Measurements from ENCODE around the gene SH3PXD2A.

Gene SH3PXD2A

DNA sequence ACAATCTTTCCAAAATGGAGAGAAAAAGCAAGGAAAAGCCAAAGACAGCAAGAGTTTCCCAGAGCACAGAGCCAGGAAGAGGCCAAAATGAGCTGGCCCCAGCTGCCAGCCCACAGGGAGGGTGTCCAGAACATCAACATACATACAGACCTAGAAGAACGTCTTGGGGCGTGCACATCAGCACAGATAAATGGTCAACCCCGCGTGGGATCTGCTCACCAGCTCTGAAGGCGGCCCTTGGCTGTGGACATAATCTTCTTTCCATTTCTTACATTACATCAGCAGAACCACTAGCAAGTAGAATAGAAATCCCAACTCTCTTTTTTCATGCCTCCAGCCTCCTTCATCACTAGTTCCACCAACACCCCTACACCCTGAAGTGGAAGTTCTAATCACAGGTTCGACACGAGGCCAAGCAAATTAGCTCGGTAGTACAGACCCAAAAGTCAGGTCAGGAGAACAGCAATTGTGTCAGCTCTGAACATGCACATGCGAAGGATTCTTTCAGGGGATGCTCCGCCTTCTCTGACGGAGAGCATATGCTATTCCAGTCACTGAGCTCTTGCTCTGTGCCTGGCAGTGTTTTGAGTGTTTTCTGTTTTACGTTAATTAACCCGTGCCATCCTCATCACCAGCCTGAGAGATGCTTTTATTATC lies 16.4 kb downstream of the SH3PXD2A start:
- Histone ChIP-seq H3K9me3 (ENCODE audit: control insufficient read depth, low read length) (no peaks in the 10 kb centered on the region), H3K4me1 (ENCODE audit: control insufficient read depth, insufficient read depth, low read length) (peaks cover 24% of the 10 kb centered on the region), H3K36me3 (ENCODE audit: control insufficient read depth, insufficient read depth, low read length, severe bottlenecking) (no peaks in the 10 kb centered on the region), H3K9ac (ENCODE audit: low read length) (no peak overlapping the region), H3K4me3 (ENCODE audit: low read length) (no peak overlapping the region), H3K27me3 (replicated peaks; ENCODE audit: control insufficient read depth, insufficient read depth, low read length) (no peaks in the 10 kb centered on the region)
- DNase-seq (ENCODE audit: low read depth), result no peak

DNA sequence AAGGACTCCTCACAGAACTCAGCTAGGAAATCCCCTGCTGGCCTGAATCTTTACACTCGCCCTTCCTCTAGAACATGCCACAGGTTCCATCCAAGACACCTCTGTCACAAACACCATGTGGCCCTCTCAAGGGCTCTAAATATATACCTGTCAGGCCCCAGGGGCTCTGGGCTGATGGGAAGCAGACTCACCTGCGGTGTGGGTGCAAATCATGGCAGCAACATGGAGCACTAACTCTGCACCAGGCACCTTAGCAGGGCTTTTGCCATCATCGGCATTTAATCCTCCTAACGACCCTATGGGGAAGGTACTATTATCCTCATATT lies 17.3 kb downstream of the SH3PXD2A start:
- no peak overlapping the region for H3K4me3 ChIP-seq (ENCODE audit: low read length)
- H3K27me3 ChIP-seq (replicated peaks; ENCODE audit: control insufficient read depth, insufficient read depth, low read length), result no peaks in the 10 kb centered on the region
- H3K9ac ChIP-seq (ENCODE audit: low read length), result no peak overlapping the region
- peaks cover 24% of the 10 kb centered on the region for H3K4me1 ChIP-seq (ENCODE audit: control insufficient read depth, insufficient read depth, low read length)
- DNase-seq (ENCODE audit: low read depth), result no peak
- no peaks in the 10 kb centered on the region for H3K9me3 ChIP-seq (ENCODE audit: control insufficient read depth, low read length)
- no peaks in the 10 kb centered on the region for H3K36me3 ChIP-seq (ENCODE audit: control insufficient read depth, insufficient read depth, low read length, severe bottlenecking)

DNA sequence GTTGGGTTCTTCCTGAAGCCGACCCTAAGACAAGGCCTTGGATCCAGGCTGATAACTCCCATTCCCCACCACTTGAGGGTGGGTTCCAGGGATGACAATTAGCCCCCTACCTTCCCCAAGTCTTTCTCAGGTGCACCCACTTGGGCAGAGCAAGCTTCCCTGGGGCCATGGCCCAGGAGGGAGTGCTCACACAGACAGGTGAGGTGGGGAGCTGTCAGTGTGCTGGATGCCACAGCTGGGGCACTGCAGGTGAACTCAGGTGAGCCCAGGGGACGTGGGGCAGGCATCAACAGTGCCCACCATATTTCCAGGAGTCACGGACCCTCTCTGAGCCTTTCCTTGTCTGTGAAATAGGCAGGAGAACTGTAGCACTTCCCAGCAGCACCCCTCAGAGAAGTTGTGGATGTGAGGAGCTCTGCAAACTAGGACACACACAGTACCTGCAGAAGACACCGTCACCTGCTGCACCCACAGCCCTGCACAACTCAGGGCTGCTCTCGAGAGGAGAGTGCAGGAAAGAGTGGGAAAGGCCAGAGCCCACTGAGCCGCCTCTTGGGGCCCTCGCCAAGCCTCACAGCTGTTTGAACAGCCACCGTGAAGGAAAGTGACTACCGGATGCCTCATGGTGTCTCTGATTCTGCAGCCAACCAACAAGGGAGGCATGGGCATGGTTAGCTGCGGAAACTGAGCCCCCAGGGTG lies 17.9 kb downstream of the SH3PXD2A start:
- H3K4me1 ChIP-seq (ENCODE audit: control insufficient read depth, insufficient read depth, low read length), result peaks cover 24% of the 10 kb centered on the region
- H3K9ac ChIP-seq (ENCODE audit: low read length), result no peak overlapping the region
- H3K27me3 ChIP-seq (replicated peaks; ENCODE audit: control insufficient read depth, insufficient read depth, low read length), result no peaks in the 10 kb centered on the region
- DNase-seq (ENCODE audit: low read depth), result no peak
- no peak overlapping the region for H3K4me3 ChIP-seq (ENCODE audit: low read length)
- H3K36me3 ChIP-seq (ENCODE audit: control insufficient read depth, insufficient read depth, low read length, severe bottlenecking), result no peaks in the 10 kb centered on the region
- peaks cover 3% of the 10 kb centered on the region for H3K9me3 ChIP-seq (ENCODE audit: control insufficient read depth, low read length)

DNA sequence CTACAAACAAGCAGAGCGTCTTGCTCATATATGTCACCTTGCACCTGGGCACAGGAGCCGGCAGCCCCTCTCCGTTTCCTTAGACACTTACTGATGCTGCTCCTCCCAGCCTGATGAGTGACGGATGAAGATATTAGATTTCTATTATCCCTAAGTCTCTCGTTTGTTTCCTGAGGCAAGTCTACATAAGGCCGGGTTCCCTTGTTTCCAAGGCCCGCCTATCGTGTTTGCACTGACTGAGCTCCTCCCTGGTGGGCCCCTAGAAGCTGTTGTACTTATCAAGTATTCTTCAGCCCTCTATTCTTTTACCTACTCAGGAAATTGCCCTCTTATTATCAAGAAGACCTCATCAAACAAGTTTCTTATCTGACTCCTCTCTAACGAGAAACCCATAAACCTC lies 18.5 kb downstream of the SH3PXD2A start:
- Histone ChIP-seq H3K9ac (ENCODE audit: low read length) (no peak overlapping the region), H3K36me3 (ENCODE audit: control insufficient read depth, insufficient read depth, low read length, severe bottlenecking) (no peaks in the 10 kb centered on the region), H3K4me3 (ENCODE audit: low read length) (no peak overlapping the region), H3K27me3 (replicated peaks; ENCODE audit: control insufficient read depth, insufficient read depth, low read length) (no peaks in the 10 kb centered on the region), H3K4me1 (ENCODE audit: control insufficient read depth, insufficient read depth, low read length) (peaks cover 24% of the 10 kb centered on the region), H3K9me3 (ENCODE audit: control insufficient read depth, low read length) (peaks cover 3% of the 10 kb centered on the region)
- DNase-seq (ENCODE audit: low read depth), result no peak

DNA sequence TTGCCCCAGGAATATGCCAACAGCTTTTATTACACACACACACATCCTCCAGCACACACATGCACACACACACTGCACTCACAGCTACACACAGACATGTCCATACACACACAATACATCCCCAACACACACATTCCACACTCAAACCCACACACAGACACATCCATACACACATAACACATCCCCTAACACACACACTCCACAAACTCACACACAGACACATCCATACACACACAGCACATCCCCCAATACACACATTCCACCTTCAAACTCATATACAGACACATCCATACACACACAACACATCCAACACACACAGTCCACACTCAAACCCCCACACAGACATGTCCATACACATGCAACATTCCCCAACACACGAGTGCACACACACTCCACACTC lies 19.1 kb downstream of the SH3PXD2A start:
- peaks cover 24% of the 10 kb centered on the region for H3K4me1 ChIP-seq (ENCODE audit: control insufficient read depth, insufficient read depth, low read length)
- no peak for DNase-seq (ENCODE audit: low read depth)
- H3K36me3 ChIP-seq (ENCODE audit: control insufficient read depth, insufficient read depth, low read length, severe bottlenecking), result no peaks in the 10 kb centered on the region
- no peaks in the 10 kb centered on the region for H3K27me3 ChIP-seq (replicated peaks; ENCODE audit: control insufficient read depth, insufficient read depth, low read length)
- H3K9me3 ChIP-seq (ENCODE audit: control insufficient read depth, low read length), result peaks cover 3% of the 10 kb centered on the region
- no peak overlapping the region for H3K4me3 ChIP-seq (ENCODE audit: low read length)
- no peak overlapping the region for H3K9ac ChIP-seq (ENCODE audit: low read length)

DNA sequence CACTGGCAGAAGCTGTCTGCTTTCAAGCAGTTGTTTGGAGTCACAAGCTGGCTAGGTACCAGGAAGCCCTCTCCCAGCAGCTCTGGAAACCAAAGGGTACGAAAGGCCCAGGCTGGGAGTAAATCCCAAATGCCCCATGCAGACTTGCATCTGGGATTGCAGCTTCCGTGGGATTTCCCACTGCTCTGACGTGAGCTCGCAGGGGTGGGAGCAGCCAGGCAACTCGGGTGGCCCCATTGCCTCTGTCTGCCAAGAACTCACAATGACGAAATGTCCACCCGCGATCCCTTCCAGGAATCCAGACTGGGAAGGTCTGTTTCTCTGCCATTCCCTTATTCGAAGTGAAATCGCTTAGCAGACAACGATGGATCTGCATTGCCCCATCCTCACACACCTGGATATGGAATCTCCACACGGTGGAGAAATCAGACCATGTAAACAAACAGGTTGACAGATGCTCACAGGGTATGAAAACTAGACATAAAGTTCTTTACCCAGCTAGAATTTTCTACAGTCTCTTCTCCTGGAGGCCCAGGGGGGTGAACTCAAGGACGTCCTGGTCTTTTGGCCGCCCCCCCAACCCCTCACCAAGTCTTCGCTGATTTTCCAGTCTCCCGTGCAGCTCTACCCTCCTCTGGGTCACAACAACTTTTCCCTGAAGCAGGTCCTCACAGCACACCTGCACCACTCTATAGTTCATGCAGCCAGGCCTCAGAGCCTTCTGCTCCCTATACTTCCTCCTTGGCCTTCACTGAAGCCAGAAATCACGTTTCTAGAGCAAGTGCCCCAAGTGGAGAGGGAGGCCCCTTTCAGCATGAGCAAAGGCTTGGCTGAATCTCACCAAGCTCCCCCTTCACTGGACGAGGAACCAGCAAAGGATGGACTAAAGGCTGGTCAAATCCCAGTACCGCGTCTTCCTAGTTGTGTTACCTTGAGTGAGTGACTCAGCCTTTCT lies 20.0 kb downstream of the SH3PXD2A start:
- no peaks in the 10 kb centered on the region for H3K36me3 ChIP-seq (ENCODE audit: control insufficient read depth, insufficient read depth, low read length, severe bottlenecking)
- H3K4me3 ChIP-seq (ENCODE audit: low read length), result no peak overlapping the region
- H3K27me3 ChIP-seq (replicated peaks; ENCODE audit: control insufficient read depth, insufficient read depth, low read length), result no peaks in the 10 kb centered on the region
- DNase-seq (ENCODE audit: low read depth), result peak; percentile 54
- peaks cover 3% of the 10 kb centered on the region for H3K9me3 ChIP-seq (ENCODE audit: control insufficient read depth, low read length)
- H3K9ac ChIP-seq (ENCODE audit: low read length), result no peak overlapping the region
- peaks cover 24% of the 10 kb centered on the region for H3K4me1 ChIP-seq (ENCODE audit: control insufficient read depth, insufficient read depth, low read length)

DNA sequence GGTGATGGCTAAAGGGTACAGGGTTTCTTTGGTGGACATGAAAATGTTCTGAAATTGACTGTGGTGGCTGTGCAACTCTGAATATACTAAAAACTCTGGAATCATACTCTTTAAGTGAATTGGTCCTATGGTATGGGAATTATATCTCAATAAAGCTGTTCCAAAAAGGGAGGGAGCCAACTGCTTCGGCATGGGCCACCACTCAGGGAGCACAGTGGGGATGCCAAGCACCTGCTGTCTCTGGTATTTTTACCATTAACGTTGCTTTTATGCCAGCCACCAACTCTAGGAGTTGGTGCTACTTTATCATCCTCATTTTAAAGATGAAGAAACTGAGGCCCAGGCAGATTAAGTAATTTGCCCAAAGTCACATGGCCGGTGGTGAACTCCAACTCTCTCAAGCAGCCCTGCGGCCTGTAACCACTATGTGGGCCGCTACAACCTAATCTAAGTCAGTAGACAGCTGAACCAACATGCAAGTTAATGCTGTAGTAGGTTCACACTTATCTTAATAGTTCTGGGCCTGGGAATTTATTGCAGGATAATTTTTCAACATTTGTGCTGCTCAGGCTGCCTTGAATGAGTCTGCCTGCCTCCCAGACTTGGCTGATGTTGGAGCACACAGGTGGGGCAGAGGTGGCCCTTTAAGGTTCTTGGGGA lies 20.8 kb downstream of the SH3PXD2A start:
- no peak for DNase-seq (ENCODE audit: low read depth)
- no peaks in the 10 kb centered on the region for H3K27me3 ChIP-seq (replicated peaks; ENCODE audit: control insufficient read depth, insufficient read depth, low read length)
- H3K9ac ChIP-seq (ENCODE audit: low read length), result no peak overlapping the region
- peaks cover 24% of the 10 kb centered on the region for H3K4me1 ChIP-seq (ENCODE audit: control insufficient read depth, insufficient read depth, low read length)
- H3K4me3 ChIP-seq (ENCODE audit: low read length), result no peak overlapping the region
- H3K9me3 ChIP-seq (ENCODE audit: control insufficient read depth, low read length), result peaks cover 3% of the 10 kb centered on the region
- H3K36me3 ChIP-seq (ENCODE audit: control insufficient read depth, insufficient read depth, low read length, severe bottlenecking), result no peaks in the 10 kb centered on the region

DNA sequence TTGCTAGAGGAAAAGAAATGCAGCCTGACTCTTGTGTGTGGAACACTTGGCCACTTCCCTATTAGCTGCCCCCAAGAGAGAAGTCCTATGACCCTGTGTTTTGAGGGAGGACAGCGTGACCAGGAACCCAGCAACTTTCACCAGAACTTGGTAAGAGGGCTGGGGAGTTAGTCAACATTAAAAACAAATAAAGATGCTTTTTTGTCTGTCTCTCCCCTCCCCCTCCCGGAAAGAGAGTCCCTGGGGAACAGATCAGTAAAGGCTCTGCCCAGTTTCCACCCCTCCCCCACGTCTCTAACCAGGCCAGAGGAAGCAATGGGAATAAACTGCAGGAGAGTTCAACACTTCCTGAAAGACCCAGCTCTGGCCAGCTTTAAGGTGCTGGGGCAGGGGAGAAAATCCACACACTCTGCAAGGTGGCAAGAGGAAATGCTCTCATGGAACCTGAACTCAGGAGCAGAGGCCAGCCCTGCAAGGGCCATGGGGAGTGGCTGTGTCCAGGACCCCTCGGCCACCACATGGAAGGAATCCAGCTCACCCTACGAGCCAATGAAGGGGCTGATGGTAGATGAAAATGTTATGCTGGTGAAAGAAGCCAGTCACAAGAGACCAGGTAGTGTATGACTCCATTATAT lies 21.5 kb downstream of the SH3PXD2A start:
- Histone ChIP-seq H3K9ac (ENCODE audit: low read length) (no peak overlapping the region), H3K9me3 (ENCODE audit: control insufficient read depth, low read length) (peaks cover 3% of the 10 kb centered on the region), H3K36me3 (ENCODE audit: control insufficient read depth, insufficient read depth, low read length, severe bottlenecking) (no peaks in the 10 kb centered on the region), H3K4me3 (ENCODE audit: low read length) (no peak overlapping the region), H3K27me3 (replicated peaks; ENCODE audit: control insufficient read depth, insufficient read depth, low read length) (no peaks in the 10 kb centered on the region), H3K4me1 (ENCODE audit: control insufficient read depth, insufficient read depth, low read length) (peaks cover 24% of the 10 kb centered on the region)
- DNase-seq (ENCODE audit: low read depth), result no peak

DNA sequence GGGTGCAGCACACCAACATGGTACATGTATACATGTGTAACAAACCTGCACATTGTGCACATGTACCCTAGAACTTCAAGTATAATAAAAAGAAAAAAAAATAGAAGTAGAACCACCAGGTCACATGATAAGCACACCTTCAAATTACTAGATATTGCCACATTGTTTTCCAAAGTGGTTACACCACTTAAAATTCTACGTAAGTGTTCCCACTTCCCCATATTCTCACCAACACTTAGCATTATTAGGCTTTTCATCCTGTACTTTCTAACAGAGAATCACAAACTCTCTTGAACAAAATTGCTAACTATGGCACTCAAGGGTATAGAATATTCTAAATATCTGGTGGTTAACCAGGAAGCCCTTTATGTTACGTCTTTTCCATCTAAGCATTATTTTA lies 22.6 kb downstream of the SH3PXD2A start:
- Histone ChIP-seq H3K4me1 (ENCODE audit: control insufficient read depth, insufficient read depth, low read length) (peaks cover 24% of the 10 kb centered on the region), H3K9me3 (ENCODE audit: control insufficient read depth, low read length) (peaks cover 3% of the 10 kb centered on the region), H3K4me3 (ENCODE audit: low read length) (no peak overlapping the region), H3K27me3 (replicated peaks; ENCODE audit: control insufficient read depth, insufficient read depth, low read length) (no peaks in the 10 kb centered on the region), H3K36me3 (ENCODE audit: control insufficient read depth, insufficient read depth, low read length, severe bottlenecking) (no peaks in the 10 kb centered on the region), H3K9ac (ENCODE audit: low read length) (no peak overlapping the region)
- no peak for DNase-seq (ENCODE audit: low read depth)

DNA sequence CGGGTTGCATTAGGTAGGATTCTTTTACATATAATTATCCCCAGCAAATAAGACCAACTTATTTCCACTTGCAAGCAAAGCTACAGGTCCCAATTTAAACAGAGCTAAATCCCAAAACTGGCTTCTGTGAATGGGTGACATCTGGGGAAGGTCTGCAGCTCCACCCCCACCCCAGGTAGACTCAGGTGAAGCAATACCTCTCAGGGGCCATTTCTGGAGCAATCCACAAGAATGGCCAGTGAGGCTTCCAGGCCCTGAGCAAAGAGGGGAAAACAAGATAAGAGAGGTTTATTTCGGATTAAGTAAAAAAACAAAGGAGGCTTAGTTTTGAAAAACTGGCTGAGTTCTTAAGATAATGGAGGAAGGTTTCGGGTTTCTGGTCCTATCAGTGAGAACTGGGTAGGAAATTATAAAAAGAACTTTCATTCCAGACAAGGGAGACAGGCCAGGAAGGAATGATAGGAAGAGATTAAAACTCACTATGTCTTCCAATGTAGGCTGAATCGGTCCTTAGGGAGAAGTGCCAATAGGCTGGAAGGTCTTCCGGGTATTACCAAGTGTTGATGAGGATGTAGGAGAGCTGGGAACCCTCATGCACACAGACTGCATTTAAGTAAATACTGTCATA lies 25.4 kb downstream of the SH3PXD2A start:
- H3K36me3 ChIP-seq (ENCODE audit: control insufficient read depth, insufficient read depth, low read length, severe bottlenecking), result no peaks in the 10 kb centered on the region
- no peak for DNase-seq (ENCODE audit: low read depth)
- no peak overlapping the region for H3K4me3 ChIP-seq (ENCODE audit: low read length)
- H3K4me1 ChIP-seq (ENCODE audit: control insufficient read depth, insufficient read depth, low read length), result peaks cover 16% of the 10 kb centered on the region
- H3K9me3 ChIP-seq (ENCODE audit: control insufficient read depth, low read length), result peaks cover 3% of the 10 kb centered on the region
- H3K9ac ChIP-seq (ENCODE audit: low read length), result no peak overlapping the region
- H3K27me3 ChIP-seq (replicated peaks; ENCODE audit: control insufficient read depth, insufficient read depth, low read length), result no peaks in the 10 kb centered on the region
